Suprapubic skin (tissue), 3 donors: ENCODE results near the gene RBM47.

Experiments
- CTCF ChIP-seq, 2 donors: fragments of 200-600 bp in 1 of 2; fragments of 450-650 bp in 1 of 2; sonication (generic) in 1 of 2; IDR thresholded peaks; one replicate each; pipeline ENCODE4 v1.5.1; 2016 to 2019; ENCODE audit warnings: antibody characterized with exemption in 2 of 2, mild to moderate bottlenecking in 1 of 2, moderate library complexity in 1 of 2
- EP300 ChIP-seq: sonication (generic); formaldehyde crosslinking; IDR thresholded peaks from one replicate; pipeline ENCODE4 v1.6.1; 2017; ENCODE audit warnings: antibody characterized with exemption

DNA sequence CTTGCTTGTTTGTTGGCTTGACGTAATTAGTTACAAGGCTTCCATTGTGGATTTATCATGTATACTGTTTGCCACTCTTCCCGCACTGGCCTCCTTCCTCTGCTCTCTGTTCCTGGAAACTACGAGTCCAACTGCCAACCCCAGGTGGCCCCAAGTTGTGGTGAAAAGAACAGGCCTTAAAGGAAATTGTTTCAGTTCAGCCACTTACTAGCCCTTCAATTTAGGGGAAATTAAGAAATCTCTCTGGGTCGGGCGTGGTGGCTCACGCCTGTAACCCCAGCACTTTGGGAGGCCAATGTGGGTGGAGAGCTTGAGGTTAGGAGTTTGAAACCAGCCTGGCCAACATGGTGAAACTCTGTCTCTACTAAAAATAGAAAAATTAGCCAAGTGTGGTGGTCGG, 28.0 kb downstream of the RBM47 start:
- TF ChIP-seq EP300 (no peak), CTCF (IDR thresholded peaks at IDR 0.05) (no peak)
